GOT3 (cell line): Measurements from ENCODE around the gene GRIK3.

Experiments used
- DNase-seq: peaks from one replicate; lab custom pipeline; 2025; ENCODE audit warnings: mixed read lengths; lab: John Stamatoyannopoulos, UW

Gene GRIK3

GRCh38 chr1:36765785-36766300 lies 268.5 kb downstream of the GRIK3 start:
- no peak for DNase-seq

DNA sequence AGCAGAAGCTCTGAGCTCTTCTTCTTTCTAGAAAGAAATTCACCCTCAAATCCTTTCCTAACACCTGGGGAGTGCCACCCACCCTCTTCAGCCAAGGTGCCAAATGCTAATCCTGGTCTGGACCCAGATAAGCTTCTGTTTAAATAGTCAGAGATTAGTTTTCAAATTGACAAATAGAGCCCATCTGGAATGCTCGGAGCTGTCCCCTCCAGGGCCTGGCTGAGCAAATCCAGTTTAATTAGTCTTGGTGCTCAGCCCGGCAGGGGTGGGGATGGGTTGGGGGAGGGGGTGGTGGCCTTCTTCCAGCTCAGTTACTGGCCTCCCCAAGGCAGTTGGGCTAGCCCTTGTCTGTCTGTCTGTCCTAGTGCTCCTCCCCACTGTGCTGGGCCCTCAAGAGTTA lies 269.5 kb downstream of the GRIK3 start:
- DNase-seq: no peak

DNA sequence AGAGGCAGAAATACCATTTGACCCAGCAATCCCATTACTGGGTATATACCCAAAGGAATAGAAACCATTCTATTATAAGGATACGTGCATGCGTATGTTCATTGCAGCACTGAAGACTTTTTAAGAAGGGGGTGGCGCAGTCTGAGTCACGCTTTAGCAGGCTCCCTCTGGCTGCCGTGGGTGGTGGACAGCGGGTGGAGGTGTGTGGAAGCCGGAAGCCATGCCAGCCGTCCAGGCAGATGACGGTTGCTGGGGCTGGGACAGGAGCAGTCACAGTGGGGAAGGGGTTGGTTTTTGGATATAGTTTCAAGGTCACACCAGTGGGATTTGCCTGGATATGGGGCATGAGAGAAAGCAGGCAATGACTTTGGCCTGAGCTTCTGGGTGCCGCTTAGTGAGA lies 270.5 kb downstream of the GRIK3 start:
- no peak for DNase-seq

GRCh38 chr1:36762174-36762573 lies 272.1 kb downstream of the GRIK3 start:
- DNase-seq: no peak

DNA sequence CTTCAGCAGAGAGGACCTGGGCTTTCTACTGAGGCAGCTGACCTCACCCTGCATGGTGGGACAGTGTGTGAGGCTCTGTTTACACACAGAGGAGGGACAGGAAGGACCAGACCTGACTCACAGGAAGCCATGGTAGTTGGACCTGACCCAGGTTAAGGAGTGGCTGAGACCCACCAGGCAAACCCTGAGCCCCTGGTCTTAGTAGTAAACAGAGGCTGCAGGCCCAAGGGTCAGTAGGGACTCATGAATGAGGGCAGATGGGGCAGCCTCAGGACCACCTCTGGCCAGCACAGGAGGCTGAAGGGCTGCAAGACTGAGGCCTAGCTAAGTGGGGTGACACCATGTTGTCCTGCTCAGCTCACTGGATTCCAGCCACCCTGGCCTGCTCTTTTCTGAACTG lies 273.2 kb downstream of the GRIK3 start:
- DNase-seq: no peak

GRCh38 chr1:36760081-36760480 lies 274.2 kb downstream of the GRIK3 start:
- DNase-seq: no peak

GRCh38 chr1:36759355-36759754 lies 275.0 kb downstream of the GRIK3 start:
- DNase-seq: no peak

- no peak for DNase-seq
These were observed 278.7 kb downstream of the GRIK3 start for GRCh38 chr1:36755303-36756230.

DNA sequence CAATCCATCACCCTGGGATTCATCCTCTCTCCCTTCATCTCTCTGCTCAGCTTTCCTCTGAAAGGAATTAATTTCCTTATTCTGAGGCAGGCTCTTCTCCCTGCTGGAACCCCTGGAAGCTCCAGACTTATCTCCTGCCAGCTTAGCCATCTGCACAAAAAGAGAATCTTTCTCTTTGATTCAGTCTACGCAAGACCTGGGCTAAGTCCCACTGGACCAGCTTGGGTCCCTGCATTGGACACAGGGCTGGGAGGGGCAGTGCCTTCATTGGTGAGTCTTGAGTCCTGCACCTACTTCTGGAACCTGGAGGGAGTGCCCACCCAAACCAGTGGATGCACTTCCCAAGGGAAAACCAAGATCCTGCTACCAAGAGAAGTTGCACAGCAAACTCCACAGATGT lies 279.9 kb downstream of the GRIK3 start:
- DNase-seq: no peak

GRCh38 chr1:36753451-36753850 lies 280.9 kb downstream of the GRIK3 start:
- no peak for DNase-seq

GRCh38 chr1:36752891-36753361 lies 281.4 kb downstream of the GRIK3 start:
- no peak for DNase-seq

DNA sequence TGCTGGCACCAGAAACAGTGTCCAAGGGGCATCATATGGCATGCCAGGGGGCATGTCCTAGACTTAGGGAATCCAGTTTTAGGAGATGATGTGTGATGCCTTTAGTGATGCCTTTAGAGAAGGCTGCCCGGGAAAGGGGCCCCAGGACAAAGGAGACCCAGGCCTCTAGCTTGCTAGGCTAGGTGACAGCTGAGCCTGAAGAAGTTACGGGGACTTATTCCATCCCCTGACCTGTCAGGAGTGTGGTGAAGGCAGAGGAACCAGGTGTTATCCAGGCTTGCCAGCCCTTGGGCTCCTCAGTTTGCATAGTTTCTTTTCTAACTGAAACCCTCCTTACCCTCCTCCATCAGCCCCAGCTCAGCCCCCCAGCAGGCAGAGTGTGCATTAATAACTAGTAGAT lies 281.9 kb downstream of the GRIK3 start:
- no peak for DNase-seq

DNA sequence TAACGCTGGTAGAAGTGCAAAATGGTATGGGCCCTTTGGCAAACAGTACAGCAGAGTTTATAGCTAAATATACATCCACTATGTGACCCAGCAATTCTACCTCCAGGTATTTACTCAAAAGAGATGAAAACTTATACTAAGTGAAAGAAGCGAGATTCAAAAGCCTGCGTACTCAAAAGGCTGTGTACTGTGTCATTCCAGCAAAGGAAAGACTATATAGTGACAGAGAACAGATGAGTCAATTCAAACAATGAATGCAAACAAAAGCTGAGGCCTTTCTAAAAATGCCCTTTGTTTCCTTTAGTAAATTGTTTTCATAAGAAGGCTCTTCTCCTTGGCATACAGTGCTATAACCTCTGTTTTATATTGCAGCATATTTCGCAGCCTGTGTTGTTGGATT lies 282.8 kb downstream of the GRIK3 start:
- DNase-seq: no peak

DNA sequence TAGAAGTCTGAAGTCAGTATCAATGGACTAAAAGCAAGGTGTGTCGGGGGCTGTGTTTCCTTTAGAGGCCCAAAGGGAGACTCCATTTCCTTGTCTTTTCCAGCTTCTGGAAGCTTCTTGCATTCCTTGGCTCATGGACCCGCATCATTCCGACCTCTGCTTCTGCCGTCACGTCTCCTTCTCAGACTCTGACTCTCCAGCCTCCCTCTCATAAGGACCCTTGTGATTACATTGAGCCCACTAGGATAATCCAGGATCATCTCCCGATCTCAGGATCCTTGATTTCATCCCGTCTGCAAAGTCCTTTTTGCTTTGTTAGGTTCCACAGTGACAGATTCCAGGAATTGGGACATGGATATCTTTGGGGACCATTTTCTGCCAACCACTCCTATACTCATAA lies 285.8 kb downstream of the GRIK3 start:
- DNase-seq: no peak
